HG03460 (cell line): ENCODE results near the gene WDR83.
"Not testable (repeated sequence)": the region's sequence is repeated elsewhere in the genome, so short reads cannot be mapped to it uniquely, and the experiment has no call there.

Experiments used
- ATAC-seq: cut with Tn5 transposase; IDR thresholded peaks from one replicate; pipeline ENCODE4 v1.9.1; 2021; ENCODE audit not compliant: unreplicated experiment

The WDR83 gene, protein sequence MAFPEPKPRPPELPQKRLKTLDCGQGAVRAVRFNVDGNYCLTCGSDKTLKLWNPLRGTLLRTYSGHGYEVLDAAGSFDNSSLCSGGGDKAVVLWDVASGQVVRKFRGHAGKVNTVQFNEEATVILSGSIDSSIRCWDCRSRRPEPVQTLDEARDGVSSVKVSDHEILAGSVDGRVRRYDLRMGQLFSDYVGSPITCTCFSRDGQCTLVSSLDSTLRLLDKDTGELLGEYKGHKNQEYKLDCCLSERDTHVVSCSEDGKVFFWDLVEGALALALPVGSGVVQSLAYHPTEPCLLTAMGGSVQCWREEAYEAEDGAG

DNA sequence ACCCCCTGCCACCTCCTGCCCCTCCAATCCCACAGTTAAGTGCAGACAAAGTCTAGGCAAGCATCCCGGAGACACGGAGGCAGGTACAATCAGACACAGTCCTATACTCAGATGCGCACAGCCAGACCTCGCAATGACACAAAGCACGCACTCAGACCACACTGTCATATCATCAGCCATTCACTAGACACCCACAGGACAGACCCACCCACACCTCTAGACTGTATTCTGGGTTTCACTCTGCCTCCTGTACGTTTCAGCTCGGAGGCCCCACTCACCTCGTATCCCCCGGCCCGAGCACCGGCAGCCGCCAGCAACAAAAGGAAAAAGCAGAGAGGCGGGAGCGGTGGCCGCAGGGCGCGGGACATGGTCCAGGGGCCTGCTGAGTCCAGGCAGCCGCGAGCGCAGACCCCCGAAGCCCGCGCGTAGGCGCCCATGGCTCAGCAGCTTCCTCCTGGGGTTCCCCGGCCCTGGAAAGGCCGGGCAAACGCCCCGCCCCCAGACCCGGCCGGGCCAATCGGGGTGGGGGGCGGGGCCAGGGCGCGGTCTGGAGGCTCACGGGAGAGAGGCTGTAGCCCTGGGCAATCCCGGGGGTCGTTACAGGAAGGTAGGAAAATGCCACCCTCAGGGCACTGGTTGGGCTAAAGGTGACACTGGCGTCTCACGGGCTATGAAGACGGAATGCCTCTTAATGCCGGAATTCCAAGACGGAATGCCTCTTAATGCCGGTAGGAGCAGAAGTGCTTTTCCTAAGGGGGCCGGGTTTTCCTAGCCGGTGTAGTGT, at the start of gene WDR83, which contains the start of gene MAN2B1:
WDR83 (plus strand) TSS at position 543 of the 784 bp plus-strand sequence. CDS start 2,984 bp downstream, outside the sequence.
MAN2B1 (minus strand) TSS at position 478 of the 784 bp plus-strand sequence; CDS start at position 437, 41 bp downstream.
- peak; percentile 41 for ATAC-seq

GRCh38 chr19:12617646-12618045, 49.0 kb upstream of the WDR83 start:
- no peak for ATAC-seq

- not testable (repeated sequence) for ATAC-seq
These were observed 45.2 kb upstream of the WDR83 start for GRCh38 chr19:12621253-12622024.

- no peak for ATAC-seq
These were observed 43.1 kb upstream of the WDR83 start for GRCh38 chr19:12623361-12624031.

- ATAC-seq, result no peak
These were observed 39.6 kb upstream of the WDR83 start for GRCh38 chr19:12626958-12627357.

DNA sequence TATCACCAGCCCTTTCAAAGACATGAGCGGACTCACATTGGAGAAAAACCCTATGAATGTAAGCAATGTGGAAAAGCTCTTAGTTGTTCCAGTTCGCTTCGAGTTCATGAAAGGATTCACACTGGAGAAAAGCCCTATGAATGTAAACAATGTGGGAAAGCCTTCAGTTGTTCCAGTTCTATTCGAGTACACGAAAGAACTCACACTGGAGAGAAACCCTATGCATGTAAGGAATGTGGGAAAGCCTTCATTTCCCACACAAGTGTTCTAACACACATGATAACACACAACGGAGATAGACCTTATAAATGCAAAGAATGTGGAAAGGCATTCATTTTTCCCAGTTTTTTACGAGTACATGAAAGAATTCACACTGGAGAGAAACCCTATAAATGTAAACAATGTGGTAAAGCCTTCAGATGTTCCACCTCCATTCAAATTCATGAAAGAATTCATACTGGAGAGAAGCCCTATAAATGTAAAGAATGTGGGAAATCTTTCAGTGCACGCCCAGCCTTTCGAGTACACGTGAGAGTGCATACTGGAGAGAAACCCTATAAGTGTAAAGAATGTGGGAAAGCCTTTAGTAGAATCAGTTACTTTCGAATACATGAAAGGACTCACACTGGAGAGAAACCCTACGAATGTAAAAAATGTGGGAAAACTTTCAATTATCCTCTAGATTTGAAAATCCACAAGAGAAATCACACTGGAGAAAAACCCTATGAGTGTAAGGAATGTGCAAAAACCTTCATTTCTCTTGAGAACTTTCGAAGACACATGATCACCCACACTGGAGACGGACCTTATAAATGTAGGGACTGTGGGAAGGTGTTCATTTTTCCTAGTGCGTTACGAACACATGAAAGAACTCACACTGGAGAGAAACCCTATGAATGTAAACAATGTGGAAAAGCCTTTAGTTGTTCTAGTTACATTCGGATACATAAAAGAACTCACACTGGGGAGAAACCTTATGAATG, 38.3 kb upstream of the WDR83 start:
- no peak for ATAC-seq

DNA sequence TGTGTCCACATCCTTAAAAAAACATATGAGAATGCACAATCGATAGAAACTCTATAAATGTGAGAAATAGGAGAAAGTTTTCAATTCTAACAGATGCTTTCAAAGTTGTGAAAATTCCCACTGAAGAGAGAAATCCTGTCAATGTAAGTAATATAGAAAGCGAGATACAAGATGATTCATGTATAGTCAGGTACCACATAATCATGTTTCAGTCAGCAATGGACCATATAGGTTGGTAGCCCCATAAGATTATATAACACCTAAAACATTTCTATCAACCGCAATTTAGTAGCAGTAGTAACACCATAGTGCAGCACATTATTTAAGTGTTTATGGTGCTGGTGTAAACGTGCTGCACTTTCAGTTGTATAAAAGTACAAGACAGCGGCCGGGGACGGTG, 37.4 kb upstream of the WDR83 start:
- ATAC-seq, result no peak

DNA sequence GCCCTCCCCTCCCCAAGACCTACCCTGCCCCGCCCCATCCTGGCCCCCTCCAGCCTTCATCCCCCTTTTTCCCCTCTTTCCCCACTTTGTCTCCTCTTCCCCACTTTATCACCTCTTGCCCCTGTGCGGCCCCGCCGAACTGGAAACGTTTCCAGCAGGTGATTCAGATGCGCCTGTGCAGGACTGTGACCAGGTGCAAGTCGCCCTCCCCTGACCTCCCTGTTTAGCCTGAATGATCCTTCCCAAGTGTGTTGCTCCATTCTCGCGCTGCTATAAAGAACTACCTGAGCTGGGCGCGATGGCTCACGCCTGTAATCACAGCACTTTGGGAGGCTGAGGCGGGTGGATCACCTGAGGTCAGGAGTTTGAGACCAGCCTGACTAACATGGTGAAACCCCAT, 30.0 kb upstream of the WDR83 start:
- ATAC-seq, result no peak

DNA sequence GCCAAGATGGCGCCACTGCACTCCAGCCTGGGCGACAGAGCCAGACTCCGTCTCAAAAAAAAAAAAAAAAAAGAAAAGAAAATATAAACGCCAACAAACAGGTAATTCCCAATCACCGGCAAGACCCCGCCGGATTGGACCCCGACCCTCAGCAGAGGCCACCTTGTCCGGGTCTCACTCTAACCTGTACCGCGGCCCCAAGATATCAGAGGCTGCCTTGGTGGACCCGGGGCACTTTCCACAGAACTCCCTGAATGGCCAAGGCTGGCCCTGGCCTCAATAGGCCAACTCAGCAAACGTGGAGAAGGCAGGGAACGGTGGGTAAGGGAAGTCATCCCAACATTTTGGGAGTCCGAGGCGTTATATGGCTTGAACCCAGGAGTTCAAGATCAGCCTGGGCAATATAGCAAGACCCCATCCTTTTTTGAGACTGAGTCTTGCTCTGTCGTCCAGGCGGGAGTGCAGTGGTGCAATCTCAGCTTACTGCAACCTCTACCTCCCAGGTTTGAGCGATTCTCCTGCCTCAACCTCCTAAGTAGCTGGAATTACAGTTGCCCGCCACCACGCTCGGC, 27.9 kb upstream of the WDR83 start:
- ATAC-seq, result no peak

GRCh38 chr19:12639901-12640613, 26.6 kb upstream of the WDR83 start:
- ATAC-seq, result no peak

GRCh38 chr19:12641456-12641855, 25.2 kb upstream of the WDR83 start:
- no peak for ATAC-seq

DNA sequence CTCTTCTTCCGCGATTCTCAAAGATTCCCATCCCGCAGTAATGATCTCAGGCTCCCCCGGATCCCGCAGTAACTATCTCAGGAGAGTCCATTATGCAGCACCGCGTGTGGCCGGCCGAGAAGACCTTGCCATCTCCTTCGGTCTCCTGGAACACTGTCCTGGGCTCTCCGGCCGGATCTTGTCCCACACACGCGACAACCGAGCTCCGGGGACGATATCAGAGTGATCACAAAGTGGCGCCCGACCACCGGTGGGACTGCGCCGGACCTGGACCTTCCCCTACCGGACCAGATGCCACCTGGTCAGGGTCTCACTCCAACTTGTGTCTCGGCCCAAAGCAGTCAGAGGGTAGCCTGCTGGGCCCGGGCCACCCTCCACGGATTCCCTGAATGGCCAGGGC, 24.1 kb upstream of the WDR83 start:
- no peak for ATAC-seq

- ATAC-seq, result not testable (repeated sequence)
These were observed 22.9 kb upstream of the WDR83 start for GRCh38 chr19:12643716-12644115.

- ATAC-seq, result no peak
These were observed 20.1 kb upstream of the WDR83 start for GRCh38 chr19:12646551-12646950.

- no peak for ATAC-seq
These were observed 19.6 kb upstream of the WDR83 start for GRCh38 chr19:12647047-12647446.

DNA sequence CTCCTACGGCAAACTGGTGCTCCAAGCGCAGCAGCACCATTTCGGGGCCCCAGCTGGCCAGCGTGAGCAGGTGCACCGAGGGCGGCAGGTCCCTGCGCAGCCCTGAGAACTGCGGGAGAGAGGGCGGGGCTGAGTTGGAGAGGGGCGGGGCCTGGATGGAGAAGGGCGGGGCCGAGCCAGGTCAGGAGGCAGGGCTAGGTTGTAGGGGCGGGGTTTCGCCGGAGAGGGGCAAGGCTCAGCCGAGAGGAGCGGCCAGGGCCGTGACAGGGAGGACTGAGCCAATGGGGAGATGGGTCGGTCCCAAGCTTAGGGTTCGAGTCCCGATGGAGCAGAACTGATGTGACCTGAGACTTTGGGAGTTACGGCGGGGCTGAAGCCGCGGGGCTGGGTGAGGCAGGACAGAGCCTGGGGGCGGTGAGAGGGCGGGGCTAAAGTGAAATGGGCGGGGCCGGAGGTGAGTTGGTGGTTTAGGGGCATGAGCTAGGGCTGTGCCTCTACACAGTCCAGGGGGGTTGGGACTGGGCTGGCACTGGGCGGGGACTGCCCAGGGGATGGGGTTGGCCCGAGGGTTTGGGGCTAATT, 19.0 kb upstream of the WDR83 start:
- ATAC-seq, result no peak

- ATAC-seq, result no peak
These were observed 18.5 kb upstream of the WDR83 start for GRCh38 chr19:12648088-12648487.

DNA sequence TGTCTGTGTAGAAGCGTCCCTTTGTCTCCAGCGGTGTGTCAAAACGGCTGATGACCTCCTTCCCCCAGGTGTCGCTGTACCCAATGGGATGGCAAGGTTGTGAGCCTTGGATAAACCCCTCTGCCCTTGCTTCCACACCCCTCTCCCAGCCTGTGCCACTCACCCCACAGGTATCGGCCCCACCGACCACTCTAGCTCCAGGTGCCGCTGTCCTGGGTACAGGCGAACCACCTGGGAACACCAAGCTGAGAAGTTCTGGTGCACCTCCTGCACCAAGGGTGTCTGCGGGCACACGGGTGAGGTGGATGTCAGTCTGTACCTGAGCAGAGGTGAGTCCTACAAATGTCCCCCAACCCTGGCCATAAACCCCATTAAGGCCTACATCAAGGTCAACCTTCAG, 16.7 kb upstream of the WDR83 start:
- no peak for ATAC-seq
